Mesendoderm (in vitro differentiated cells): ENCODE results near the gene SGTA.

Source experiments
- DNase-seq: peaks from one replicate; pipeline ENCODE4 v3.0.0; 2013
- H2AK5ac ChIP-seq: 2 replicates; pipeline ENCODE4 v1.6.1; 2013; ENCODE audit warnings: low read length, inconsistent platforms
- H2BK120ac ChIP-seq: 2 replicates; pipeline ENCODE4 v1.6.1; 2013; ENCODE audit warnings: low read depth, mild to moderate bottlenecking, low read length, moderate library complexity, mixed read lengths
- H2BK15ac ChIP-seq: replicated peaks from 2 replicates; pipeline ENCODE4 v1.6.1; 2013; ENCODE audit warnings: low read depth, mild to moderate bottlenecking, moderate library complexity
- H2BK5ac ChIP-seq: 2 replicates; pipeline ENCODE4 v1.6.1; 2013; ENCODE audit warnings: low read length, inconsistent platforms
- H3K18ac ChIP-seq: 2 replicates; pipeline ENCODE4 v1.6.1; 2013; ENCODE audit warnings: mild to moderate bottlenecking, low read length, mixed read lengths
- H3K23ac ChIP-seq: one replicate; pipeline ENCODE4 v1.6.1; 2013; ENCODE audit warnings: low read length
- H3K27ac ChIP-seq: 2 replicates; pipeline ENCODE4 v1.5.1; 2013; ENCODE audit warnings: low read depth, mild to moderate bottlenecking, inconsistent platforms, low read length, moderate library complexity
- H3K27me3 ChIP-seq: 2 replicates; pipeline ENCODE4 v1.6.1; 2013; ENCODE audit warnings: low read length, control low read depth, mild to moderate bottlenecking, inconsistent platforms; ENCODE audit not compliant: insufficient read depth, poor library complexity
- H3K36me3 ChIP-seq: 2 replicates; pipeline ENCODE4 v1.6.1; 2013; ENCODE audit warnings: low read length, inconsistent platforms; ENCODE audit not compliant: control insufficient read depth, insufficient read depth
- H3K4ac ChIP-seq: one replicate; pipeline ENCODE4 v1.6.1; 2013; ENCODE audit warnings: low read depth, mild to moderate bottlenecking, low read length, moderate library complexity
- H3K4me1 ChIP-seq: 2 replicates; pipeline ENCODE4 v1.6.1; 2013; ENCODE audit warnings: low read depth, low read length, inconsistent platforms; ENCODE audit not compliant: control insufficient read depth
- H3K4me2 ChIP-seq: 2 replicates; pipeline ENCODE4 v1.6.1; 2013; ENCODE audit warnings: low read length
- H3K4me3 ChIP-seq: 2 replicates; pipeline ENCODE4 v1.5.1; 2013; ENCODE audit warnings: mild to moderate bottlenecking, low read length
- H3K56ac ChIP-seq: one replicate; pipeline ENCODE4 v1.6.1; 2013; ENCODE audit warnings: low read length
- H3K79me1 ChIP-seq: 2 replicates; pipeline ENCODE4 v1.6.1; 2013; ENCODE audit warnings: low read length, inconsistent platforms
- H3K79me2 ChIP-seq: 2 replicates; pipeline ENCODE4 v1.6.1; 2013; ENCODE audit warnings: mild to moderate bottlenecking, low read length; ENCODE audit not compliant: control insufficient read depth, insufficient read depth
- H3K9ac ChIP-seq: 2 replicates; pipeline ENCODE4 v1.6.1; 2013; ENCODE audit warnings: low read length, inconsistent platforms
- H4K5ac ChIP-seq: one replicate; pipeline ENCODE4 v1.6.1; 2013; ENCODE audit warnings: low read length
- H4K8ac ChIP-seq: one replicate; pipeline ENCODE4 v1.6.1; 2013; ENCODE audit warnings: low read depth, mild to moderate bottlenecking, control low read depth, low read length, moderate library complexity
- WGBS: extraction: QIAGEN DNeasy Blood & Tissue Kit; methylation state at CpG from one replicate; pipeline ENCODE4 v1.1.7; 2013; ENCODE audit warnings: low lambda C conversion rate, missing lambda C conversion rate; ENCODE audit not compliant: insufficient coverage; ENCODE audit errors: extremely low coverage; 5-methylcytosine and 5-hydroxymethylcytosine counted together

SGTA gene

GRCh38 chr19:2754659-2755447, 28.2 kb downstream of the SGTA start:
- Histone ChIP-seq H3K4me3 (no peak overlapping the region), H3K79me1 (no peaks in the 10 kb centered on the region), H2BK5ac (no peak overlapping the region), H2BK120ac (no peak overlapping the region), H3K56ac (no peak overlapping the region), H3K9ac (no peak overlapping the region), H3K79me2 (no peaks in the 10 kb centered on the region), H4K5ac (no peak overlapping the region), H3K23ac (no peak overlapping the region), H2AK5ac (no peak overlapping the region), H2BK15ac (no peak overlapping the region), H3K4me2 (no peak overlapping the region), H3K27ac (no peak overlapping the region), H3K27me3 (no peaks in the 10 kb centered on the region), H3K4me1 (no peaks in the 10 kb centered on the region), H3K36me3 (peaks cover 12% of the 10 kb centered on the region), H3K18ac (no peak overlapping the region), H4K8ac (no peak overlapping the region), H3K4ac (no peak overlapping the region)
- WGBS: no CpG with 5 or more reads among the region's 43 CpGs
- DNase-seq: no peak

DNA sequence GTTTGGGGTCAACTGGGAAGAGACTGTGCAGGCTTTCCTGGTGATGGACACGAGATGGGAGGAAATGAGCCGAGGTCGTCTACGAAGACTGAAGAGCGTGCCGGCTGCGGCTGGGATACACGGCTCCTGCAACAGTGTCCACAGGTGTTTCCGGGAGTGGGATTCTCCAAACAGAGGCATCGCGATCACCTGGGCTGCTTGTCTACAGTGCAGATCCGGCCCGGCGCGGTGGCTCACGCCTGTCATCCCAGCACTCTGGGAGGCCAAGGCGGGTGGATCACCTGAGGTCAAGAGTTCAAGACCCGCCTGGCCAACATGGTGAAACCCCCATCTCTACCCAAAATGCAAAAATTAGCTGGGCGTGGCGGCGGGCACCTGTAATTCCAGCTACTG, 31.6 kb downstream of the SGTA start:
- no peaks in the 10 kb centered on the region for H3K79me2 ChIP-seq
- no peak overlapping the region for H3K56ac ChIP-seq
- no peak overlapping the region for H2BK5ac ChIP-seq
- H2AK5ac ChIP-seq: no peak overlapping the region
- H3K27ac ChIP-seq: no peak overlapping the region
- H3K4me3 ChIP-seq: no peak overlapping the region
- peaks cover 6% of the 10 kb centered on the region for H3K36me3 ChIP-seq
- no peak overlapping the region for H3K4me2 ChIP-seq
- no peak overlapping the region for H3K23ac ChIP-seq
- H3K79me1 ChIP-seq: no peaks in the 10 kb centered on the region
- no peak overlapping the region for H2BK15ac ChIP-seq
- H3K18ac ChIP-seq: no peak overlapping the region
- no peak overlapping the region for H4K8ac ChIP-seq
- no peaks in the 10 kb centered on the region for H3K27me3 ChIP-seq
- H3K4me1 ChIP-seq: no peaks in the 10 kb centered on the region
- no peak for DNase-seq
- H4K5ac ChIP-seq: no peak overlapping the region
- H2BK120ac ChIP-seq: no peak overlapping the region
- no peak overlapping the region for H3K9ac ChIP-seq
- no peak overlapping the region for H3K4ac ChIP-seq
- WGBS: no CpG with 5 or more reads among the region's 21 CpGs

GRCh38 chr19:2750808-2751437, 32.1 kb downstream of the SGTA start:
- Histone ChIP-seq H4K5ac (no peak overlapping the region), H3K79me1 (no peaks in the 10 kb centered on the region), H2BK120ac (no peak overlapping the region), H2BK15ac (no peak overlapping the region), H3K18ac (no peak overlapping the region), H3K4me3 (no peak overlapping the region), H2AK5ac (no peak overlapping the region), H3K23ac (no peak overlapping the region), H3K4me2 (no peak overlapping the region), H2BK5ac (no peak overlapping the region), H3K56ac (no peak overlapping the region), H3K79me2 (no peaks in the 10 kb centered on the region), H3K27me3 (no peaks in the 10 kb centered on the region), H3K27ac (no peak overlapping the region), H3K36me3 (peaks cover 5% of the 10 kb centered on the region), H3K4me1 (no peaks in the 10 kb centered on the region), H3K9ac (no peak overlapping the region), H4K8ac (no peak overlapping the region), H3K4ac (no peak overlapping the region)
- no peak for DNase-seq
- WGBS: no CpG with 5 or more reads among the region's 17 CpGs

- H3K27ac ChIP-seq: no peak overlapping the region
- H3K79me2 ChIP-seq: no peaks in the 10 kb centered on the region
- WGBS: no CpG with 5 or more reads among the region's 7 CpGs
- H3K23ac ChIP-seq: no peak overlapping the region
- H2BK5ac ChIP-seq: no peak overlapping the region
- H3K4me1 ChIP-seq: no peaks in the 10 kb centered on the region
- no peak overlapping the region for H3K18ac ChIP-seq
- H3K4me2 ChIP-seq: no peak overlapping the region
- H3K4ac ChIP-seq: no peak overlapping the region
- no peak overlapping the region for H3K4me3 ChIP-seq
- no peak overlapping the region for H2BK15ac ChIP-seq
- no peak overlapping the region for H4K8ac ChIP-seq
- no peak overlapping the region for H3K9ac ChIP-seq
- H4K5ac ChIP-seq: no peak overlapping the region
- no peak for DNase-seq
- H3K27me3 ChIP-seq: peaks cover 2% of the 10 kb centered on the region
- no peak overlapping the region for H3K56ac ChIP-seq
- no peaks in the 10 kb centered on the region for H3K79me1 ChIP-seq
- H2BK120ac ChIP-seq: no peak overlapping the region
- H2AK5ac ChIP-seq: no peak overlapping the region
- no peaks in the 10 kb centered on the region for H3K36me3 ChIP-seq
Observed at GRCh38 chr19:2747349-2747748, 35.7 kb downstream of the SGTA start.

- Histone ChIP-seq H3K4me2 (no peak overlapping the region), H3K27ac (no peak overlapping the region), H3K4me1 (no peaks in the 10 kb centered on the region), H3K9ac (no peak overlapping the region), H4K5ac (no peak overlapping the region), H4K8ac (no peak overlapping the region), H3K79me1 (no peaks in the 10 kb centered on the region), H3K79me2 (no peaks in the 10 kb centered on the region), H2BK120ac (no peak overlapping the region), H3K4me3 (no peak overlapping the region), H2AK5ac (no peak overlapping the region), H3K18ac (no peak overlapping the region), H3K4ac (no peak overlapping the region), H3K27me3 (peaks cover 2% of the 10 kb centered on the region), H3K36me3 (no peaks in the 10 kb centered on the region), H3K56ac (no peak overlapping the region), H3K23ac (no peak overlapping the region), H2BK15ac (no peak overlapping the region), H2BK5ac (no peak overlapping the region)
- DNase-seq: no peak
- WGBS: no CpG with 5 or more reads among the region's 4 CpGs
Observed at GRCh38 chr19:2744113-2744512, 39.0 kb downstream of the SGTA start.
